Loucy (cell line): Measurements from ENCODE around the gene PFN1.

Source experiments
- EZH2phosphoT487 ChIP-seq: fragments of 200-600 bp; IDR thresholded peaks from 2 replicates; pipeline ENCODE4 v1.6.1; 2018; ENCODE audit warnings: antibody characterized with exemption, mild to moderate bottlenecking, moderate library complexity, borderline replicate concordance
- TF ChIP-seq, protein P1 (sequence below): fragments of 200-600 bp; sonication (generic); conservative IDR thresholded peaks from 2 replicates; pipeline ENCODE4 v1.5.1; 2014; ENCODE audit warnings: mild to moderate bottlenecking, antibody characterized with exemption, low read length

DNA sequence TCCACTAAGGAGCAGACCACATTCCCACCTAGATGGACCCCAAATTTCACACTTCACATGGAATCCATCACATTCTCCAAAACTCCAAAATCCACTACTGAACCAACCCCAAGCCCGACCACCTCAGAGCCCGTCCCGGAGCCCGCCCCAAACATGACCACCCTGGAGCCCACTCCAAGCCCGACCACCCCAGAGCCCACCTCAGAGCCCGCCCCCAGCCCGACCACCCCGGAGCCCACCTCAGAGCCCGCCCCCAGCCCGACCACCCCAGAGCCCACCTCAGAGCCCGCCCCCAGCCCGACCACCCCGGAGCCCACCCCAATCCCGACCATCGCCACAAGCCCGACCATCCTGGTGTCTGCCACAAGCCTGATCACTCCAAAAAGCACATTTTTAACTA, 14.7 kb downstream of the PFN1 start:
- TF ChIP-seq, protein P1, sequence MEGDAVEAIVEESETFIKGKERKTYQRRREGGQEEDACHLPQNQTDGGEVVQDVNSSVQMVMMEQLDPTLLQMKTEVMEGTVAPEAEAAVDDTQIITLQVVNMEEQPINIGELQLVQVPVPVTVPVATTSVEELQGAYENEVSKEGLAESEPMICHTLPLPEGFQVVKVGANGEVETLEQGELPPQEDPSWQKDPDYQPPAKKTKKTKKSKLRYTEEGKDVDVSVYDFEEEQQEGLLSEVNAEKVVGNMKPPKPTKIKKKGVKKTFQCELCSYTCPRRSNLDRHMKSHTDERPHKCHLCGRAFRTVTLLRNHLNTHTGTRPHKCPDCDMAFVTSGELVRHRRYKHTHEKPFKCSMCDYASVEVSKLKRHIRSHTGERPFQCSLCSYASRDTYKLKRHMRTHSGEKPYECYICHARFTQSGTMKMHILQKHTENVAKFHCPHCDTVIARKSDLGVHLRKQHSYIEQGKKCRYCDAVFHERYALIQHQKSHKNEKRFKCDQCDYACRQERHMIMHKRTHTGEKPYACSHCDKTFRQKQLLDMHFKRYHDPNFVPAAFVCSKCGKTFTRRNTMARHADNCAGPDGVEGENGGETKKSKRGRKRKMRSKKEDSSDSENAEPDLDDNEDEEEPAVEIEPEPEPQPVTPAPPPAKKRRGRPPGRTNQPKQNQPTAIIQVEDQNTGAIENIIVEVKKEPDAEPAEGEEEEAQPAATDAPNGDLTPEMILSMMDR, result no peak
- TF ChIP-seq EZH2phosphoT487, result no peak
